ENCODE measurements around the gene HNRNPU. TPM values are rescaled to one million over a fixed set of nuclear protein-coding genes. Genes with fewer than 3 reads are reported as not detected.
A peak's percentile ranks its signal among the peaks of the same experiment; 100 is the strongest.

The HNRNPU gene
- 214 and 222 TPM in 2 replicates for total RNA-seq
- 155 TPM for polyA plus RNA-seq (2012)

DNA sequence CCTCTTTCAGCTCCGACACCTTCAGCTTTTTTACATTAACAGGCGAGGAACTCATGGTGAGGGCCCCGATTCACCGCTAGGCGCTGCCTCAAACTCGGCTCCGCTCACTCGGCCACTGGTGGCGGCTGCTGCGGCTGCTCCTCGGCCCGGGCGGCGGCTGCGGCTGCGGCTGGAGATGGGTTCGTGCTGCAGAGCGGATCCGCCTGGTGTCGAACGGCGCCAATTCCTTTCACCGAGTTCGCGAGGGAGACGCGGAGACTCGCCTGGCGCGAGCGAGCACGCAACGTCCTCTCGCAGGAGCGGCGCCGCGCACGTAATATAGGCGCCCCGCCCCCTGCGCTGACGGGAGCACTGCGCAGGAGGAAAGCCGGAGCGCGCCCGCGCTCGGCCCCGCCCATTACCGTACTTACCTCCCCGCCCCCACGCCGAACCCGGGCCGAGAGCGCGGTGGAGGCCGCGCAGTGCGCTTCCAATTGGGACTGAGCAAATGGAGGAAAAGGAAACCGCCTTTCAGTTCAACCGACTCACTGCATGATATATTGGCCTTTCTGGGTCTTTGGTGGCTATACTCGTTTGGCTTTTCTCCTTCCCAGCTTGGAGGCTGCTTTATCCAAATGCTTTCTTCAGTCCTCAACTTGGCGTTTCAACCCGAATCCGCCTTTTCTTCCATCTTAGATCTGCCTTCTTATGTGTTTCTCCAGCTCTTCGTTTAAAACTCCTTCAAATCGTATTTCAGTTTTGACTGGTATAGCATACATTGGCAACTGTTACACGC lies at the start of gene HNRNPU:
Gene HNRNPU, minus strand, starts transcription at position 291 of the 775 bp plus-strand sequence. Its CDS starts 236 bp downstream, at position 55.
- DNase-seq (ENCODE audit: low read depth) = peak; percentile 97

DNA sequence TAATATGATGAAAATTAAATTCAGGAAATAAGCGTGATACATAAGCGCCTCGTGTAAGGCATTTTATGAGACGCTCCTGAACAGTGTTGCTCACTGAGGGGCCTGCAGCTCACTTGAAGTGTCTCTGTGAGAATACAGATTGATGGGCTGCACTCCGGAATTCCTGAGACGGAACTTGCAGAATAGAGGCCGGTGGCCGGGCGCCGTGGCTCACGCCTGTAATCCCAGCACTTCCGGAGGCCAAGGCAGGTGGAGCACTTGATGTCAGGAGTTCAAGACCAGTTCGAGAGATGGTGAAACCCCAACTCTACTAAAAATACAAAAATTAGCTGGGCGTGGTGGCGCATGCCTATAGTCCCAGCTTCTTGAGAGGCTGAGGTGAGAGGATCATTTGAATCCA lies 49.5 kb upstream of the HNRNPU start:
- no peak for DNase-seq (ENCODE audit: low read depth)

DNA sequence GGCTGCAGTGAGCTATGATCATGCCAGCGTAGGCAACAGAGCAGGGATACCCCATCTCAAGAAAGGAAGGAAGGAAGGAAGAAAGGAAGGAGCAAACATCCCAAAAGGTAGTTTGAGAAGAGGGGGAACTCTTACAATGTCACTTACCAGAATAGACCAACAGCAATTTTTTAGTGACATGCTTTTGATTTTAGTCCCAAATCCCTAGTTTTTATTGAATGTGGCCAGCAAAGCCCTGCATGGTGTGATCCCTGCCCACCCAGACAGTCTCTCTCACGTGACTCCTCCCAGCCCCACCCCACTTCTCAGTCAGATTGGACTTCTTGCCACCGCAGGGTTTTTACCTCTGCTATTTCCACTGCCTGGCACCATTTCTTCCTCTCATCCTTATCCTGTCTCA lies 39.8 kb upstream of the HNRNPU start:
- DNase-seq (ENCODE audit: low read depth) = no peak

DNA sequence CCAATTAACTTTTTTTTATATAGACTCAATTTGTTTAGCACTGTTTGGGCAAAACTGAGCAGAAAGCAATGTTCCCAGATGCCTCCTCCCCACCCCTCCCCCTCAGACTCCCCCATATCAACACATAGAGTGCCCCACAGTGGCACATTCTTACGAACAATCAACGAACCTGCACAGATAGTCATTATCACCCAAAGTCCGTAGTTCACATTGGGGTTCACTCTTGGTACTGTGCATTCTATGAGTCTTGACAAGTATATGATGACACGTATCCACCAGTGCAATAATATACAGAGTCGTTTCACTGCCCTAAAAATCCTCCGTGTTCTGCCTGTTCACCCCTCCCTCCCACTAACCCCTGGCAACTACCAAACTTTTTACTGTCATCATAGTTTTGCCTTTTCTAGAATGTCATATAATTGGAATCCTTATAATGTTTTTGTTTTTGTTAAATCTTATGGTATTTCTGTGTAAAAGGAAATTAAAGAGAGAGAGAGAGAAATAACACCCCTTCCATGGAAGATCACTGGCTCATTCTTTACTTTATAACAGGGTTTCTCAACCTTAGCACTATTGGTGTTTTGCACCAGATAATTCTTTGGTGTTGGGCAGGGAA lies 37.2 kb upstream of the HNRNPU start:
- no peak for DNase-seq (ENCODE audit: low read depth)

DNA sequence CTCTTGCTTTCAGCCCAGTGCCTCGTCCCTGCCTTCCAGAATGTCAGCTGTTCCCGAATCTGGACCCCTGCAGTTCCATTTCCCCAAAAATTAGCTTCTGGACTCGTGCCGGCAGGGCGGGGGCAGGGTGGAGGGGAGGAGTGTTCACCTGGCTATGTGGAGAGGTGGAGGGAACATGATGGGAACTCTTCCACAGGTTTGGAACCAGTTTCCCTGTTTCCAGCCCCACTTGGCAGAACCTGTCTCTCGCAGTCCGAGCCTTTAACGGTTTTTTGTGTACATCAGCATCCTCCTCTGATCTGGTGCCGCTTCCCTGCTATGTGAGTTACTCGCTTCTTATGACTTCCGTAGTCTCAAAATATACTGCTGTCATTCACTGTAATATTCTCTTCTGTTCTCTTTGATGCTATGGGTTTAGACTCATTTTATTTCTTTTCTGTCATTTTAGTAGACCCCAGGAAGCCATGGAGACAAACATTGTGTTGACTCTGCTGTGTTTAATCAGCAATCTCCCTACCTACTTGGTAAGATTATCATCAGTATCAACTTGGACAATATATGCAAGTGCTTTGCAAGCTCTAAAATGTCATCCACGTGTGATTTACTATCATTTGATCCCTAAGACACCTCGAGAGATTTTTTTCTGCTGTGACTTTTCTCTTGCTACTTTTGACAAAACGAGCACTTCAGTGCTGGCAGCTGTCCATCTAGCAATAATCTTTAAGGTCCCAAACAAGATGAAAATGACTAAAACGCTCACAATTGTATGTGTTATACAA lies 33.3 kb upstream of the HNRNPU start:
- DNase-seq (ENCODE audit: low read depth) = no peak

DNA sequence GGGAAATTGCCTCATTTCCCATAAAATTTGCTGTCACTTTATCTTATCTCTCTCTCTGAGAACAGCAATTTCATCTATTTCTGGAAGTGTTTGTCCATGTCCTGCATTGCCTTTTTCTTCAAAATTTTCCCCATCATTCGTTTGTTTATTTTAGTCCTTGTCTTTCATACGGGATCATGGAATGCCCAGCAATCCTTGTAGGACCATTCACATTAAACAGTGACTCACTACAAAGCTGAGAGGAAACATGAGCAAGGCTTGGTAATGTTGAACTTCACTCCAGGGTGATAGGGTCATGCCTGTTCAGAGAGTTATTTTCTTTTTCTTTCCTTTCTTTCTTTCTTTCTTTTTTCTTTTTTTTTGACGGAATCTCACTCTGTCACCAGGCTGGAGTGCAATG lies 32.2 kb upstream of the HNRNPU start:
- DNase-seq (ENCODE audit: low read depth) = peak; percentile 28

DNA sequence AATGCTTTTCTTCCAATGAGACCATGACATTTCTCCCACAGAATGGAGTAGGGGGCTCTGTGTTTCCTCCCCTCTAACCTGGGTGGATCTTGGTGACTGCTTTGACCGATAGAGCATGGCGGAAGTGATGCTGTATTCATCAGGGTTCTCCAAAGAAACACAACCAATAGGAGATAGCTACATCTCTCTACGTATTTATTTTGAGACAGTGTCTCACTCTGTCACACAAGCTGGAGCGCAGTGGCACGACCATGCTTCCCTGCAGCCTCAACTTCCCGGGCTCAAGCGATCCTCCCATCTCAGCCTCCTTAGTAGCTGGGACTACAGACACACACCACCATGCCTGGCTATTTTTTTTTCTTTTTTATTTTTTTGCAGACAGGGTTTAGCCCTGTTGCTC lies 29.5 kb upstream of the HNRNPU start:
- no peak for DNase-seq (ENCODE audit: low read depth)

DNA sequence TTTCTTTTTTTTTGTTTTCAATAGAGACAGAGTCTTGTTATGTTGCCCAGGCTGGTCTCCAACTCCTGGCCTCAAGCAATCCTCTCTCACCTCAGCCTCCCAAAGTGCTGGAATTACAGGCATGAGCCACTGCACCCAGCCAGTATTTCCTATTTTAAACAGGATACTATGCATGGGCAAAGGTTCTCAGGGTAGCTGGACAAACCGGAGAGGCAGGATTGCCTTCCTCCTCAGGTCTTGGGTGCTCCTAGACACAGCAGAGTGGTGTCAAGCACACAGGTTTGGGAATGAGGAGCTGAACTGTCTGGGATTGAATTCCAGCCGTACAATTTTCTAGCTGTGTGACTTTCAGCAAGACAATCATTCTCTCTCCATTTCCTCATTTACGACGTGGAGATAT lies 22.9 kb upstream of the HNRNPU start:
- DNase-seq (ENCODE audit: low read depth) = no peak

DNA sequence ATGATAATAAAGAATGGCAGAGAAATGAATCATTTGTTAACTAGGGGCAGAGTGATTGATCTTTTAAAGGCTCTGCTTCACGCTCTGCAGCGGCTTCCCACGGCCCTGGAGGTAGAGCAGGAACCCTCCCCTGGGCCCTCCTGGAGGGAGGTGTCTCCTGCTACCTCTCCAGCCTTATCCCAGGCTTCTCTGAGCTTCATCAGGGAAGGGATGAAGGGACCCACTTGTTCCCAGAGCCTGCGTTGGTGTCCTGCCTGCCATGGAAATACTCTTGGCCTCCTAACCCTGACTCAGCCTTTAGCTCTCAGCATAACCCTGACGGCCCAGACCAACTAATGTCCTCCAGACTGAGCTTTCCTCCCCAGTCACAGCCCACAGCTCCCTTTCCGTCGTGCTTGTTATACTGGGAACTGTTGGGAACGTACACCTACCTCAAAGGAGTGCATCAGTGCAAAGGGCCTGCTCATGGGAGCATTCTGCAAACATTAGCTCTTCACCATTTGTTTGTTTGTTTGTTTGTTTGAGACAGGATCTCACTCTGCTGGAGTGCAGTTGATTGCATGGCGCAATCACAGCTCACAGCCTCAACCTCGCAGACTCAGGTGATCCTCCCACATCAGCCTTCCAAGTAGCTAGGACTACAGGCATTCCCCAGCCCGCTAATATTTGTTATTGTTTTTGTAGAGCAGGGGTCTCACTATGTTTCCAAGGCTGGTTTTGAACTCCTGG lies 17.4 kb upstream of the HNRNPU start:
- DNase-seq (ENCODE audit: low read depth) = no peak

DNA sequence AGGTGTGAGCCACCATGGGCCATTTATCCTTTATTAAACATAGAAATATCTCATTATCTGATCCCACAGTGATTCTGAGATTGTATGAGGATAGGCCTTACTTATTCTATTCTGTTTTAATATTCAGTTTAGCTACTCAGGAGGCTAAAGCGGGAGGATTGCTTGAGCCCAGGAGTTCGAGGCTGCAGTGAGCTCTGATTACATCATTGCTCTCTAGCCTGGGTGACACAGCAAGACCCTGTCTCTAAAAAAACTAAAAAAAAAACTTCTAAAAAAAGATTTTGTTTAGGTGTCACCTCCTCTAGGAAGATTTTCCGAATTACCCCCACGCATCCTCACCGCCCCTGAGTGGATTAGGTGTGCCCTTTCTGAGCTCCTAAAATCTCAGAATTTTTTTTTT lies 14.3 kb upstream of the HNRNPU start:
- DNase-seq (ENCODE audit: low read depth) = no peak

DNA sequence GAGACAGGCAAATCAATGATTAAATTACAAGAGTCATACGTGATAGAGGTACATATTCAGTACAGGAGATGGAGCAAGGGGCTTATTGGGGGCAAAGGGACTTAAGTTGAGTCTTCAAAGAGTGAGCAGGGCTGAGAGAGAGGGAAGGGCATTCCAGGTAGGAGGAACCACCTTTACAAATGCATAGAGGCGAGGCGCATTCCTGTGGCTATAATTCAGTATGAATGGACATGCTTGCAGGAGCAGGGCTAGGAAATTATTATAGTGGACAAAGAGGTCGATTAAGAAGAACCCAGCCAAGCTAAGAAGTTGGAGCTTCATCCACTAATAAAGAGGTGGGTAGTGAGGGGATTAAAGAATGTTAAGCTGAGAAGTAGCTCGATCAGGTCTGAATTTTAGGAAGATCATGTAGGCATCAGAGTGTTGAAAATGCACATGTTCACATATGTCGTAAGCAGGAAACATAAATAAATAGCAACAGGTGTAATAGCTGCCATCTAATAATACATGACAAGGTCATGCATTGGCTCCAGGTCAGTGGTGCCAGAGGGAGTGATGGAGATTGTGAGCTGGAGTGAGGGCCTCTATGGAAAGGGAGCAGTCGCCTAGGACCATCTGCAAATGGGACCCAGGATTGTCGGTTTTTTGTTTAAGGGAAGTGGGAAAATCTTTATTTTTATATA lies 12.0 kb upstream of the HNRNPU start:
- no peak for DNase-seq (ENCODE audit: low read depth)

DNA sequence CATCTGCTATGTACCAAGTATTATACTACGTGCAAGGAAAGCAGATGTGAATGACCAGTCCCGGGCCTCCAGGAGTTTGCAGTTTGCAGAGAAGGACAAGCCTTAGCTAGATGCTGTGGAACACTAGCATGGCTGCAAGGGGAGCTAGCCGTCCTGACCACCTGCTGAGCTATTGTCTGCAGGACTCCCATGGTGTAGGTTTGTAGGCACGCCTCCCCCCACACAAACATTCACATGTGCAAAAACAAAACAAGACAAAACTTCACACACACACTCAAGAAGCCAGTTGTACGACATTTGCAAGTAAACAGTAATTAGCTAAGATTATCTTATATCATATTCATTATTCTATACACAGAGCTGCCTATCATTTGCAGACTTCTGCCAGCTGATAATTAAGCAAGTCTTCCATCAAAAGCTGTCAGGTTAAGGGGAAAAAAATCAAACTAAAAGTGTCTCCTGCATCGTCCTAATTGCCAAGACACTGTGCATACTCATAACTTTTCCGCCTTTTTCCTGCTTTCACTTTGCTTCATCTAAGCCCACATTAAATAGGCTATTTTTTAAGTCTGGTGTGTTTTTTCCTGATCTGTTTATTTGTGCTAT lies 10.7 kb upstream of the HNRNPU start:
- no peak for DNase-seq (ENCODE audit: low read depth)

DNA sequence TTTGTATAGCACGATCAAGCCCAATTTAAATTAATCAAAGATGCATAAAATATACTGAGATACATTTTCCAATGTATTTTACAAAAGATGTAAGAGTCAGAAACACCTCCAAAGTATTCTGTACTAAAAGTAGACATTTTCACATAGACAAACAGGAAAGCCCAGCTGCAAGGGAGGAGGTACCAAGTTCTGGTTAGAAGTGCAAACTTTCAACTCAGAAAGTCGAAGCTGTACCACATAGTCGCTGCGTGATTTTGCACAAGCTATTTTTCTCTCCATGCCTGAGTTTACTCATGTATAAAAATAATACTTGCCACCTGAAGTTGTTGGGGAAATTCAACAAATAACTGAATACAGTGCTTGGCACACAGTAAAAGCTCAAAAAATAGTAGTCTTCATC lies 5.6 kb upstream of the HNRNPU start:
- no peak for DNase-seq (ENCODE audit: low read depth)

DNA sequence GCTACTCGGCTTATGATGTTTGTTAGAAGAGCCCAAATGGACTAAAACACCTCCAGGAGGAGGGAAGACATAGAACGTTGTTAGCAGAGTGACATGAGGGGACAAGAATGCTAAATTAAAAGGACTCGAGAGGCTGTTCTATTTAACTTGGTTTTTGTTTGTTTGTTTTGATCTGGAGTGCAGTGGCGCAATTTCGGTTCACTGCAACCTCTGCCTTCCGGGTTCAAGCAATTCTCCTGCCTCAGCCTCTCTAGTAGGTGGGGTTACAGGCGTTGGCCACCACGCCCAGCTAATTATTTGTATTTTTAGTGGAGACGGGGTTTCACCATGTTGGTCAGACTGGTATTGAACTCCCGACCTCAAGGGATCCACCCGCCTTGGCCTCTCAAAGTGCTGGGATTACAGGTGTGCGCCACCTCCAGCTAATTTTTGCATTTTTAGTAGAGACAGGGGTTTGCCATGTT lies 5.1 kb upstream of the HNRNPU start:
- DNase-seq (ENCODE audit: low read depth) = no peak

DNA sequence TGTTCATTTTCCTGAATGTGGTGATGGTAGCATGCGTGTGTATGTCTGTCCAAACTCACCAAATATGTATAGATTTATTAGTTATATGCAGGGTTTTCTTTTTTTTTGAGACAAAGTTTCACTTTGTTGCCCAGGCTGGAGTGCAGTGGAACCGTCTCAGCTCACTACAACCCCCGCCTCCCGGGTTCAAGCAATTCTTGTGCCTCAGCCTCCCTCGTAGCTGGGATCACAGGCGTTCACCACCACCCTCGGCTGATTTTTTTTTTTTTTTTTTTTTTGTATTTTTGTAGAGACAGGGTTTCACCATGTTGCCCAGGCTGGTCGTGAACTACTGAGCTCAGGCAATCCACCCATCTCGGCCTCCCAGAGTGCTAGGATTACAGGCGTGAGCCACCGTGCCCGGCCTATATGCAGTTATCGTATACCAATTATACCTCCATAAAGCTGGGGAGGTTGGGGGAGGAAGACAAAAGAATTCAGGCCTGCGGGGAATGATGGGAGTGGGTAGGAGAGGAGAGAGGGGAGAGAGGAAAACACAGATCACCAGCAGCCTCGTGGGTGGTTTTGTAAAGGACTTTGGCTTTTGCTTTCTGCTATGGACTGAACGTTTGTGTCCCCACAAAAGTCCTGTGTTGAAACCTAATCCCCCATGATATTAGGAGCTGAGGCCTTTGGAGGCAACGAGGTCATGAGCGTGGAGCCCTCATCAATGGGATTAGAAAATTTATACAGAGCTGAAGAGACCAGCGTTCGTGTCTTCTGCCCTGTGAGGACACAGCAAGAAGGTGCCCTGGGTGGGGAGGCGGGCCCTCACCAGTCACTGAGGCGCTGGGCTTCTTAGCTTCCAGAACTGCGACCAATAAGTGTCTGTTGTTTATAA lies 4.4 kb upstream of the HNRNPU start:
- DNase-seq (ENCODE audit: low read depth) = no peak

DNA sequence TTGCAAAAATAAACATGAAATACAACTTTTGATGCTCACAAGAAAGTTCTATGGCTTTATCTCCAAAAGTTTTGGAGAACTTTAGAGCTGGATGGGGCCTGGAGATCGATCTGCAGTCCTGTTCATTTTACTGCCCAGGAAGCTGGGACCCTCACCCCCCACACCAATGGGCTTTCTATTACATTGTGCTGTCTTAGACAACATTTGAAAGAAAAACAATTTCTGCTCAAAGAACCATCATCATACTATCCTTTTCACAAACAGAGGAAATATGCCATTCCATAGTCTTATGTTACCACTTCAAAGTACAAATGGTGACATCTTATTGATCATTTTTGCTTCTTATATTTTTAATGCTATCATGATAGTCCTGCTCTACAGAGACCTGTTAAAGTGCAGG lies 2.0 kb upstream of the HNRNPU start:
- DNase-seq (ENCODE audit: low read depth) = no peak

DNA sequence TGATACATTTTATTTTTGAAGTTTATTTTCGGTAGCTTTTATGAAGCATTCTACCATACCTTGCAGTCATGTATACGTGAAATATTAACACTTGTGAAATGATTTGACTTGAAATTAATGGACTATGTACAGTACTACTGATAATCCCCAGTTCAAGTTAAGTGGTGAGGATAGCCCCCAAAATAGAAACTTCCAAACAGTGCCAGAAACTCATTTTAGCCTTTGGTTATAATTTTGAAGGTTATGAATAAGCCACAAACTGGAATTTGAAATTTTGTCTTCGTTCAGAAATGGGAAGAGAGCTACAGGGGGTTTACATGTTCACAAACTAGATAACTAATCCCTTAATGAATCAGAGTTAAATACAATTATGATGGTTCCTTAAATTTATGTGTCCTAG lies 1.5 kb upstream of the HNRNPU start:
- DNase-seq (ENCODE audit: low read depth) = no peak

DNA sequence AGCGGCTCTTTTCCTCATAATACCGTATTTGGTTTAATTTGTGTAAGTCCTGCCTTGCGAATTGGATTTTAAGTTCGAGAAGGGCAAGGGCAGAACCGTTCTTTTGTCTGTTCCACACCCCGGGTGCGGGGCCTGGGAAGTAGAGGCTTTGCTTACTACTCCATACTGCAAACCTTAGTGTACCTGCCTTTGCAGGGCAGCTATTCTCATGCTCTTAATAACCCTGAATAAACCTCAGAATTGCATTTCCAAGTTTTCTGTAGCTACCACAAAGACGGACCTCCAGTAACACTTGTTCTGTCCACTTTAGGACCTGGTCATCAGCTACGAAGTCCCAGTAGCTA lies 657 bp upstream of the HNRNPU start:
- DNase-seq (ENCODE audit: low read depth) = no peak

DNA sequence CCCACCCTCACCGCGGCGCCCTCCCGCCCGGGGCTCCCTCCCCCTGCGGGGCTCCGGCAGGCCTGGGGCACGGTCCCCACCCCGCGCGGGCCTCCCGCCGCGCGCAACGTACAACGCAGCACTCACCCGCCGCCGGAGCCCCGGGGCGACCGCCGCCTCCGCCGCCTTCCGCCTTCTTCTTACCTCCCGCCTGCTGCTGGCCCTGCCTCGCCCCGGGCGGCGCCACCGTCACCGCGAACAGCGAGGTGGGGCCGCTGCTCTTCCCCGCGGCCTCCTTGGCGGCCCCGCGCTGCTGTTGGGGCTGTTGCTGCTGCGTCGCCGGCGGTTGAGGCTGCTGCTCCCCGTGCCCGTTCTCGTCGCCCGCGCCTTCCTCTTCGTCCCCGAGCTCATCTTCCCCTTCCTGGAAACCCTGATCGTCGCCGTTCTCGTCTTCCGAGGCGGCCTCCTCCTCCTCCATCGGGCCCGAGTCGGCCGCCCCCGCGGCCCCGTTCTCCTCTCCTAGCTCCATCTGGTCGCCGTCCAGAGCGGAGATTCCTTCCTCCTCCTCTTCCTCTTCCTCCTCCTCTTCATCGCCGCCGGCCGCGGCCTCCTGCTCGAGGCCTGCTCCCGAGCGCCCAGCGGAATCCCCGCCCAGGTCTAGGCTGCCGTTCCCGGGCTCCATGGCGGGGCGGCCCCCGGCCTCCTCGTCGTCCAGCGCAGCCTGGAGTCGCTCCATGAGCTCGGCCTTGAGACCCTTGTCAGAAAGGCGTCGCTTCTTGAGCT lies 671 bp downstream of the HNRNPU start:
- DNase-seq (ENCODE audit: low read depth) = no peak
